Endothelial cell (in vitro differentiated cells): ENCODE measurements around the gene SHROOM2. TPM values are rescaled to one million over a fixed set of nuclear protein-coding genes. Genes with fewer than 3 reads are reported as not detected.

Experiments used
- DNase-seq: peaks from one replicate; pipeline ENCODE4 v3.0.0; 2021; ENCODE audit warnings: low spot score
- H3K27ac Mint-ChIP-seq: one replicate; pipeline ENCODE4 v1.8.0; 2021; ENCODE audit warnings: mixed read lengths, inconsistent platforms; ENCODE audit not compliant: unreplicated experiment
- H3K27me3 Mint-ChIP-seq: one replicate; pipeline ENCODE4 v1.8.0; 2021; ENCODE audit warnings: mild to moderate bottlenecking, moderate library complexity, mixed read lengths, inconsistent platforms; ENCODE audit not compliant: unreplicated experiment
- H3K36me3 Mint-ChIP-seq: one replicate; pipeline ENCODE4 v1.8.0; 2021; ENCODE audit warnings: mild to moderate bottlenecking, low read depth, mixed read lengths, inconsistent platforms; ENCODE audit not compliant: unreplicated experiment
- H3K4me1 Mint-ChIP-seq: one replicate; pipeline ENCODE4 v1.8.0; 2021; ENCODE audit warnings: mild to moderate bottlenecking, mixed read lengths, inconsistent platforms; ENCODE audit not compliant: unreplicated experiment
- H3K4me3 Mint-ChIP-seq: one replicate; pipeline ENCODE4 v1.8.0; 2021; ENCODE audit warnings: mild to moderate bottlenecking, mixed read lengths, inconsistent platforms; ENCODE audit not compliant: unreplicated experiment
- H3K9me3 Mint-ChIP-seq: one replicate; pipeline ENCODE4 v1.8.0; 2021; ENCODE audit warnings: mixed read lengths, inconsistent platforms; ENCODE audit not compliant: unreplicated experiment
- CTCF ChIP-seq: fragments of 200-600 bp; sonication (generic); IDR thresholded peaks from one replicate; pipeline ENCODE4 v1.5.0; 2021; ENCODE audit warnings: antibody characterized with exemption; ENCODE audit not compliant: unreplicated experiment
- total RNA-seq: library from RNA; stranded (reverse); fragmentation: NEBNext Ultra II Directional; extraction: Animal tissue kit (Norgen Biotek cat#: 25700); gene quantifications from one replicate; pipeline ENCODE4 v1.2.1, GENCODE V29; 2021; ENCODE audit not compliant: unreplicated experiment

Gene SHROOM2
- total RNA-seq, 1 donor from 2014 or later: 22.3 TPM

GRCh38 chrX:9887659-9888297, 101.5 kb downstream of the SHROOM2 start:
- H3K36me3 Mint-ChIP-seq: peaks cover 10% of the 10 kb centered on the region
- H3K4me3 Mint-ChIP-seq: no peak overlapping the region
- H3K27ac Mint-ChIP-seq: no peak overlapping the region
- TF ChIP-seq CTCF: no peak
- peaks cover 10% of the 10 kb centered on the region for H3K4me1 Mint-ChIP-seq
- DNase-seq: no peak
- peaks cover 2% of the 10 kb centered on the region for H3K27me3 Mint-ChIP-seq
- H3K9me3 Mint-ChIP-seq: no peaks in the 10 kb centered on the region

GRCh38 chrX:9888953-9889470, 102.8 kb downstream of the SHROOM2 start:
- no peak overlapping the region for H3K27ac Mint-ChIP-seq
- no peaks in the 10 kb centered on the region for H3K9me3 Mint-ChIP-seq
- no peak overlapping the region for H3K4me3 Mint-ChIP-seq
- H3K4me1 Mint-ChIP-seq: no peaks in the 10 kb centered on the region
- peaks cover 2% of the 10 kb centered on the region for H3K27me3 Mint-ChIP-seq
- peaks cover 10% of the 10 kb centered on the region for H3K36me3 Mint-ChIP-seq
- DNase-seq: no peak
- no peak for TF ChIP-seq CTCF

GRCh38 chrX:9890681-9891091, 104.5 kb downstream of the SHROOM2 start:
- TF ChIP-seq CTCF: no peak
- Mint-ChIP-seq H3K4me1 (no peaks in the 10 kb centered on the region), H3K4me3 (no peak overlapping the region), H3K36me3 (peaks cover 13% of the 10 kb centered on the region), H3K27ac (no peak overlapping the region), H3K27me3 (peaks cover 2% of the 10 kb centered on the region), H3K9me3 (no peaks in the 10 kb centered on the region)
- DNase-seq: no peak

GRCh38 chrX:9895225-9895912, 109.1 kb downstream of the SHROOM2 start:
- no peak for TF ChIP-seq CTCF
- Mint-ChIP-seq H3K9me3 (no peaks in the 10 kb centered on the region), H3K27me3 (peaks cover 2% of the 10 kb centered on the region), H3K27ac (no peak overlapping the region), H3K4me3 (no peak overlapping the region), H3K36me3 (peaks cover 16% of the 10 kb centered on the region), H3K4me1 (peaks cover 4% of the 10 kb centered on the region)
- no peak for DNase-seq

- H3K4me3 Mint-ChIP-seq: no peak overlapping the region
- DNase-seq: no peak
- H3K4me1 Mint-ChIP-seq: peaks cover 5% of the 10 kb centered on the region
- H3K27me3 Mint-ChIP-seq: no peaks in the 10 kb centered on the region
- no peak overlapping the region for H3K27ac Mint-ChIP-seq
- H3K9me3 Mint-ChIP-seq: no peaks in the 10 kb centered on the region
- TF ChIP-seq CTCF: no peak
- H3K36me3 Mint-ChIP-seq: peaks cover 13% of the 10 kb centered on the region
These were observed 111.5 kb downstream of the SHROOM2 start for GRCh38 chrX:9897761-9898161.
